Choroid plexus epithelial cell (primary cell): ENCODE measurements around the gene LRRC28.

ENCODE experiments used
- DNase-seq: peaks from one replicate; pipeline ENCODE4 v3.0.0-alpha.2; 2010; ENCODE audit warnings: low read depth
- H3K4me3 ChIP-seq: 2 replicates; pipeline ENCODE4 v1.5.1; 2011; ENCODE audit warnings: low read depth, mild to moderate bottlenecking, control low read depth, low read length, moderate library complexity
- TF ChIP-seq, protein P1 (sequence below): conservative IDR thresholded peaks from 2 replicates; pipeline ENCODE4 v1.5.1; 2011; ENCODE audit warnings: low read depth, mild to moderate bottlenecking, control low read depth, inconsistent platforms, low read length, moderate library complexity

LRRC28 gene

DNA sequence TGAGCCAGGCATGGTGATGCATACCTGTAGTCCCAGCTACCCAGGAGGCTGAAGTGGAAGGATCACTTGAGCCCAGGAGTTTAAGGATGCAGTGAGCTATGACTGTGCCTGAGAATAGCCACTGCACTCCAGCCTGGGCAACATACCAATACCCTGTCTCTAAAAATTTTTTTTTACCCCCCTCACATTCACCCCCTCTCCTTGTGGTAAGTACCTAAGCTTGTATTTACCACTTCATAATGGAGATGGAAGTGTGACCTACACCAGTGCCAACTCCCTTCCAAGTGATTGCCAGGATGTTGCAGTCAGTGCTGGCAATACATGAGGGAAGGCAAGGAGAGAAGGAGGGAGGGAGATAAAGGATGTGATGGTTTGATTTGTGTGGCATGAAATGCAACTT is 84.2 kb downstream of the LRRC28 start:
- TF ChIP-seq, protein P1, sequence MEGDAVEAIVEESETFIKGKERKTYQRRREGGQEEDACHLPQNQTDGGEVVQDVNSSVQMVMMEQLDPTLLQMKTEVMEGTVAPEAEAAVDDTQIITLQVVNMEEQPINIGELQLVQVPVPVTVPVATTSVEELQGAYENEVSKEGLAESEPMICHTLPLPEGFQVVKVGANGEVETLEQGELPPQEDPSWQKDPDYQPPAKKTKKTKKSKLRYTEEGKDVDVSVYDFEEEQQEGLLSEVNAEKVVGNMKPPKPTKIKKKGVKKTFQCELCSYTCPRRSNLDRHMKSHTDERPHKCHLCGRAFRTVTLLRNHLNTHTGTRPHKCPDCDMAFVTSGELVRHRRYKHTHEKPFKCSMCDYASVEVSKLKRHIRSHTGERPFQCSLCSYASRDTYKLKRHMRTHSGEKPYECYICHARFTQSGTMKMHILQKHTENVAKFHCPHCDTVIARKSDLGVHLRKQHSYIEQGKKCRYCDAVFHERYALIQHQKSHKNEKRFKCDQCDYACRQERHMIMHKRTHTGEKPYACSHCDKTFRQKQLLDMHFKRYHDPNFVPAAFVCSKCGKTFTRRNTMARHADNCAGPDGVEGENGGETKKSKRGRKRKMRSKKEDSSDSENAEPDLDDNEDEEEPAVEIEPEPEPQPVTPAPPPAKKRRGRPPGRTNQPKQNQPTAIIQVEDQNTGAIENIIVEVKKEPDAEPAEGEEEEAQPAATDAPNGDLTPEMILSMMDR, result no peak
- DNase-seq, result no peak

DNA sequence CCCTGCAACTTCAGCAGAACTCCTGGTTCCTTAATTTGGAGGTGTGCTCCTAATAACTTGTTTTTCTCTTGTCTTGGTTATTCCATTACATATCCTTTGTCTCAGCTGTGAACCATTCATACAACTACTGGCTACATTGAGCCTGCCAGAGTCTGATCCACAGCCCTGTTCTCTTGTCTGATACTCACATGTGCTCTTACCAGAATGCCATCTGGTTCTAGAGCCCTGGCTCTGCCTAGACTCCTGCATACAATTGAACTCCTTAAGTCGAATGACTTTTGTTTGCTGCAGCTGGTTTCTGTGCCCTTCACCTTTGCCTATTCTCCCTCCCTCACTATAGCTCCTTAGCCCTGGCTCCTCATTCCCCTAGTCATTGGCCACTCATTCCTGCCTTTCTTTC is 85.5 kb downstream of the LRRC28 start:
- no peak for DNase-seq
- H3K4me3 ChIP-seq, result no peak overlapping the region
- TF ChIP-seq, protein P1, result no peak

More for the DNA sequence above, 84.2 kb downstream of the LRRC28 start:
- no peak overlapping the region for H3K4me3 ChIP-seq

DNA sequence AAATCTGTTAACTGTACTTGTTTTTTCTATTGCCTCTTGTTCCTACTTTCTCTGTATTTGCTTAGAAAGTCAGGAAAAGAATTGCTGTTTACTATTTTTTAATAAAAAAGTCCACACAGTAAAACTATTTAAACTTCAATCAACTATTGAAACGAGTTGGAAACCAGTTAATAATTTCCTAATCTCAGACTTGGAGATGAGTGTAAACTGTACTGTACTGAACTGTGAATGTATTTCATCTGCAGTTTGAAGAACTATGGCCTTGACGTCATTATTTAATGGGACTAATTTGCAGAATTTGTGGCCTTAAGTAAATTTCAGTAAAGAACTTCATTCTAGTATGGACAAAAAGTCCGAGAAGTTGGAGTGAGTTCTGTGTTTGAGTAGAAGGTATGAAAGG is 89.1 kb downstream of the LRRC28 start:
- no peak overlapping the region for H3K4me3 ChIP-seq
- no peak for DNase-seq
- TF ChIP-seq, protein P1, result no peak

DNA sequence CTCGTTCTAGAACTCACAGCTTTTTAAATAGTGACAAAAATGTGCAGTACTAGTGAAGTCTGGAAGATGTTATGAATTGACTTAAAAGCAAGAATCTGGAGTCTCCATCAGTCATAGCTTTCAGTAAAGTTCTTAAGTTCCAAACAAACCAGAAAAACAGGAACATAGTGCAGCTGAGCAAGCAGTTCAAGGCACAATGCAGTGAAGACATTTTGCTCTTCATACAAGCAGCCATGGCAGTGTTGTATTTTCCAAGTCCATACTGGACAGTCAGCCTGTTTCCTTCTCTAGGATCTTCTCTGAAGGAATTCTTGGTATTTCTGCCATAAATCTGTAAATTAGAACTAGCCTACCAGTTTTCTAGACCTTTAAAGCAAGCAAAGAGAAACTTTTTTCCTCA is 90.5 kb downstream of the LRRC28 start:
- no peak overlapping the region for H3K4me3 ChIP-seq
- DNase-seq, result peak; percentile 13
- TF ChIP-seq, protein P1, result no peak

DNA sequence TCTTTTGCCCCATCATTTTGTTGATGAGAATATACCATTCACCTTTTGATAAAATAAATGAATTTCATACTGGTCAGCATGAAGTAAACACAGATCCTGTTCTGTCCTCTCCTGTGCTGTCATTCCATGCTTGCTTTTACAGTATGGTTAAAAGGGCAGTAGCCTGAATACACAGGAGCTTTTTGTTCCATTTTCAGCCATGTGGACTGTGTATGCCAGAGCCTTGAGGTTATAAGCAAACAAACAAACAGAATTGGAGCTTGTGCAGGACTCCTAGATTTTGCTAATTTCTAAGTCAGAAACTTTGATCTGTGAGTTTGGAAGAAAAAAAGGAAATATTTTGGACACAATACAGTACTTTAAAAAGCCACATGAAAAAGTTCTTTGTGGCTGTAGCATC is 91.9 kb downstream of the LRRC28 start:
- TF ChIP-seq, protein P1, result no peak
- no peak for DNase-seq
- no peak overlapping the region for H3K4me3 ChIP-seq

DNA sequence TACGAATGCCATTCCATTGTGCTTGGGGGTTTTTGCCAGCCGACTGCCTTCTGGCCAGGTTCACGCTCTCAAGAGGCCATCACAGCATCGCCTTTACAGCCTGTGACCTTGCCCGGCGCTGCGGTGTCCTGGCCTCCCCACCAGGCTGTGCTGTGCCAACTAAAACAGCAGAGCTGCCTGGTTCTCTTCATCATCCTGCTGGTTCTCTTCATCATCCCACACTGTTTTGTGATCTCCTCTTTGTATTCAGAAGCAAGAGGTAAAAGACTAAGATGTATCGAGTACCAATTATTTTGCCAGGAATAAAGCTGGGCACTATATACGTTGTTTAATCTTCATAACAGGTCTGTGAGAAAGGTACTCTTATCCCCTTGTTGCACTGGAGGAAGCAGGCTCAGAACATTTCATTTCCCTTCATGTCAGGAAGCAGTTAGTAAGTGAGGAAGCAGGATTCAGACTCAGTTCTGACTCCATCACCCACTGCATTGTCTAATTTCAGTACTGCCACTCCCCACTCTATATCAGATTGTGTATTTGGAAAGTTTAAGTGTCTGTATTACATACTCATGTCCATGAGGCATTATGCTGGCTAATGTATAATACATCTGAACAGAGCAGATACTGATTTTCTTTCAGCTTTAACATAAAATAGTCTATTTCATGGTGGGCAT is 92.7 kb downstream of the LRRC28 start:
- TF ChIP-seq, protein P1, result peak; percentile 36
- DNase-seq, result no peak
- no peak overlapping the region for H3K4me3 ChIP-seq

DNA sequence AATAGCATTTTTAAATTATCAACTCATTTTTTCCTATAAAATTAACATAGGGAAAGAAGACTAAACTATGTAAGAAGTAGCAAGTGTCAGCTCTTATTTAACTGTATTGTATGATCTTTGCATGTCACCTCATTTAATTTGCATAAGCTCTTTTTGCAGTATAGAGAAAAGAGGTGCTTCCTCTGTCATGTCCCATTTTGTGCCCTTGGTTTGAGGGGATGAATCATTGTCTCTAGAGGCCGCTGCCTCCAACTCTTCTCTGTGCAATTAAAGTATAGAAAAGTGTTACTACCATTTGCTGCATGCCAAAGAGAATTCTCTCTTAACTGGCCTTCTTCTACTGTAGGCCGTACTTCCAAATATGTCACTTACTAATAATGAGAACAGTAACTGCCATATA is 93.4 kb downstream of the LRRC28 start:
- TF ChIP-seq, protein P1, result no peak
- H3K4me3 ChIP-seq, result no peak overlapping the region
- DNase-seq, result no peak
